Muscle layer of duodenum (tissue), 2 donors: ENCODE measurements around the gene TBC1D1.

ENCODE experiments used
- H3K27ac ChIP-seq: one replicate; pipeline ENCODE4 v1.7.0; 2013; ENCODE audit warnings: mild to moderate bottlenecking, low read length
- H3K27me3 ChIP-seq: one replicate; pipeline ENCODE4 v1.7.0; 2013; ENCODE audit warnings: low read depth, mild to moderate bottlenecking, control low read depth, low read length
- H3K36me3 ChIP-seq, 2 donors: one replicate each; pipeline ENCODE4 v1.7.0; 2013; ENCODE audit warnings: low read length in 2 of 2, control low read depth in 1 of 2, mild to moderate bottlenecking in 1 of 2; ENCODE audit not compliant: insufficient read depth in 2 of 2, control insufficient read depth in 1 of 2
- H3K4me1 ChIP-seq, 2 donors: one replicate each; pipeline ENCODE4 v1.7.0; 2013; ENCODE audit warnings: low read length in 2 of 2, mild to moderate bottlenecking in 2 of 2, control low read depth in 1 of 2, moderate library complexity in 1 of 2; ENCODE audit not compliant: insufficient read depth in 2 of 2, control insufficient read depth in 1 of 2
- H3K4me3 ChIP-seq, 2 donors: one replicate each; pipeline ENCODE4 v1.7.0; 2013; ENCODE audit warnings: low read length in 2 of 2, low read depth in 1 of 2, mild to moderate bottlenecking in 1 of 2
- H3K9me3 ChIP-seq, 2 donors: one replicate each; pipeline ENCODE4 v1.7.0; 2013; ENCODE audit warnings: low read length in 2 of 2, control low read depth in 1 of 2, mild to moderate bottlenecking in 1 of 2; ENCODE audit not compliant: control insufficient read depth in 1 of 2
- donor health status: healthy.

Gene TBC1D1

DNA sequence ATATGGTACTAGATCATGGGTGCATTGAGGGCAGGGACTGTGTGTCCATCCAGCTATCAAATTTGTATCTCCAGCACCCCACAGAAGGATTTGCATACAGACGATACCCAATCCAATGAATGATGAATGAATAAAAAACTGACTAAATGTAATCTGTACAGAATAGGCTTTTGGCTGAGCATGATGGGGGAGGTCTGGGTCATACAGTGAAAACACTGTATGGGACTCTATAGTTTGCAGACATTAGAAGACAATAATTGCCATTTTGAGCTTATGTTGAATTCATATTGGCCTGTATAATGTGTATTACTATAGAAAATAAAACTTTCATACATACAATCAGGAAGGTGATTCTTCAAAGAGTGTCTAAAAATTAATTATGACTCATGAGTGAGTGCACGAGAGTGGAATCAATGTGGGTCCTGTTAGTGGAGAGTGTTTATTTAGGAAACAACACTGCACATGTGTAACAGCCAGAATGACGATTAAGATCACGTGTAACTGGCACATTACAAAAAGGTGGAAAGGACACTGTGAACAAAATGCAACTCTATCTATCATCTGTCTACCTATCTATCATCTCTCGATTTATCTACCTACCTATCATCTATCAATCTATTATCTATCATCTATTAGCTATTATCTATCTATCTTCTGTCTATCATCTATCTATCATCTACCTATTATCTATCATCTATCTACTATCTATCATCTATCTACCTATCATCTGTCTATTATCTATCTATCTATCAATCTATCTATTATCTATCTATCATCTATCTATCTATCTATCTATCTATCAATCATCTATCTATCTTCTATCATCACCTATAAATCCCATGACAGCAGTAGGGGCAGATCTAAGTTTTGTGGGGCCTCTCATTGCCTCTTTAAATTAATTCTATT lies 270.6 kb downstream of the TBC1D1 start:
- Histone ChIP-seq H3K4me1 (peaks cover 0 to 16% of the 10 kb centered on the region in 2 donors), H3K36me3 (peaks cover 0 to 3% of the 10 kb centered on the region in 2 donors)

DNA sequence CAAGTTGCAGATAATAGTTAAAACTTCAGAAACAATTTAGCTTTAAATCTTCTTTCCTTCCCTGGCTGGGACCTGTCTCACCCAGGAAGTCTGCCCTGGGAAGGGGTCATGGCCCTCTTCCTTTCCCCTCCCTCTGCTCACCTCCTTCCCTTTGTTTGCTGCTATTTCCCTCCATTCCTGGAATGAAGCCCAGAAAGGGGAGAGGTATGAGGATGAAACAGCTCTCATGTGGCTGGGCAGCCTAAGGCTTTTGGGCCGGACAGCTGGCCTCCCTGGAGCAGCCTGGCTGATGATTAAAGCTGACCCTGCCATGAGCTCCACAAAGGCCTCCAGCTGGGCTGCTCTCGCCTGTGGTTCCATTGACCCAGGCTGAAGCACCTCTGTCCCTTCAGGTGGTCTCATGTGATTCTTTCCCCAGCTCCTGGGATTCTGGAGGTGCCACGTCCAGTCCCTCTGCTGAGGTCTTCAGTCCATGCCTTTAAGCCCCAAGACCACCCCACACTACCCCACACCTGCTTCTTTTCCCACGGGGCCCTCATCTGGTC lies 271.4 kb downstream of the TBC1D1 start:
- H3K27me3 ChIP-seq, result no peaks in the 10 kb centered on the region
- H3K27ac ChIP-seq, result no peak overlapping the region
- H3K4me3 ChIP-seq, result no peak overlapping the region
- no peaks in the 10 kb centered on the region for H3K9me3 ChIP-seq
- peaks cover 0 to 16% of the 10 kb centered on the region in 2 donors for H3K4me1 ChIP-seq
- peaks cover 0 to 3% of the 10 kb centered on the region in 2 donors for H3K36me3 ChIP-seq

More for the DNA sequence above, 270.6 kb downstream of the TBC1D1 start:
- no peak overlapping the region for H3K4me3 ChIP-seq
- no peaks in the 10 kb centered on the region for H3K27me3 ChIP-seq
- no peak overlapping the region for H3K27ac ChIP-seq
- no peaks in the 10 kb centered on the region for H3K9me3 ChIP-seq

DNA sequence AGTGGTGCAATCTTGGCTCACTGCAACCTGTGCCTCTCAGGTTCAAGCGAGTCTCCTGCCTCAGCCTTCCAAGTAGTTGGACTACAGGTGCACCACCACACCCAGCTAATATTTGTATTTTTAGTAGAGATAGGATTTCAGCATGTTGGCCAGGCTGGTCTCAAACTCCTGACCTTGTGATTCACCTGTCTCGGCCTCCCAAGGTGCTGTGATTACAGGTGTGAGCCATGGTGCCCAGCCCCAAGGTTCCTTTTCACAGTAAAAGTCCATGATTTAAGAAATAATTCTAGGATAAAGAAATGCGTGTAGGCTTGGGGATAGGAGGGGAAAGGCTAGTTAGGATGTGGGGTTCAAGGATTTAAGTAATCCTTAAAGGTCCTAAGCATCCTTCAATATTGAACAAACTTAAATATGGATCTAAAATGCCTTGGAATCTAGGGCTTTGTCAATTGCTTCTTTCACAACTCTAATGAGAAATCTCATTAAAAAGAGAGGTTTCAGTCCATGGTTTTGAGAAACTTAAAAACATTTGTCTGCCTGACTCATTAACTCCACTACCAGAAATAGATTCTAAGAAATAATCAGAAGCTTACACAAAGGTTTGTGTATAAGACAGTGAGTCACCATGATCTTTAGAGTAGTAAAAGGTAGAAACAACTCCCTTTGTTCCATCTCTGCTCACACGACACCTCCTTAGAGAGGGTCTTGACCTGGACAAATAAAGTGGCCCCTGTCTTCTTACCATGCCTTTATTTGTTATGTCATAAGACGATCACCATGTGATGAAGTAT lies 272.5 kb downstream of the TBC1D1 start:
- Histone ChIP-seq H3K27me3 (no peaks in the 10 kb centered on the region), H3K36me3 (peaks cover 0 to 3% of the 10 kb centered on the region in 2 donors), H3K4me1 (peaks cover 0 to 16% of the 10 kb centered on the region in 2 donors), H3K27ac (no peak overlapping the region), H3K4me3 (no peak overlapping the region), H3K9me3 (no peaks in the 10 kb centered on the region)

DNA sequence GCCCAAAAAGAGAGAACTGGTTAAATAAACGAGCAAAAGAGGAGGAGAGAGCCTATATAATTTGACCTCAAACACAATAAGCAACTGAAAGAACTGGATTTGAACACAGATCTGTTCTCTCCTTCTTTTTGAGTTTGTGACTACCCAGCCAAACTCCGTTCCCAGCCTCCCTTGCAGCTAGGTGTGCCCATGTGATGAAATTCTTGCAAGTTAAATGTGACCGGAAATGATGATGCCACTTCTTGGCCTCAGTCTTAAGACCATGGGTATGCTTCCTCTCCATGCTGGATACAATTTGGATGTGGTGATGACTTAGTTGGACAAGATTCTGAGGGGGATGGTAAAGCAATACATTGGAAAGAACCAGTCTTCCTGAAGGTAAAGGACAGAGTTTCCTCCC lies 273.5 kb downstream of the TBC1D1 start:
- Histone ChIP-seq H3K4me3 (no peak overlapping the region), H3K27ac (no peak overlapping the region), H3K36me3 (peaks cover 0 to 3% of the 10 kb centered on the region in 2 donors), H3K4me1 (peaks cover 0 to 16% of the 10 kb centered on the region in 2 donors), H3K27me3 (no peaks in the 10 kb centered on the region), H3K9me3 (no peaks in the 10 kb centered on the region)

DNA sequence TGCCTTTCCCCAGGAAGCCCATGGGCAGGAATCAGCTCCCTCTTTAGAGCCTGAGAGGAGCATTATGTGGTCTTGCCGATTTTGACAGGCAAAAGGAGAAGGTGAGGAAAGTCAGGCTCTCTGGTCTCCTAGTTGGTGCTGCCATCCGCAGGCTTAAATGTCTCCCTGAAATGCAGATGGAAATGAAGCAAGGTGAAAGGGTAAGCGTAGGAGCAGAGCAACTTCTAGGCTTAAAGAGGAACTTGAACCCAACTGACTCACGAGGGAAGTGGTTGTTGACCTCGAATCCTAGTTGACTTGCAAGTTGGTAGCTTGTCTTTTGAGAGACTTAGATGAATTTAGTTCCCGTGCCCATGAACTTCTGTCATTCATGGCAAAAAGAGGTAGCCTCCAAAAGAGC lies 275.2 kb downstream of the TBC1D1 start:
- Histone ChIP-seq H3K4me3 (no peak overlapping the region), H3K9me3 (no peaks in the 10 kb centered on the region), H3K36me3 (no peaks in the 10 kb centered on the region), H3K27ac (no peak overlapping the region), H3K27me3 (no peaks in the 10 kb centered on the region), H3K4me1 (peaks cover 0 to 11% of the 10 kb centered on the region in 2 donors)

DNA sequence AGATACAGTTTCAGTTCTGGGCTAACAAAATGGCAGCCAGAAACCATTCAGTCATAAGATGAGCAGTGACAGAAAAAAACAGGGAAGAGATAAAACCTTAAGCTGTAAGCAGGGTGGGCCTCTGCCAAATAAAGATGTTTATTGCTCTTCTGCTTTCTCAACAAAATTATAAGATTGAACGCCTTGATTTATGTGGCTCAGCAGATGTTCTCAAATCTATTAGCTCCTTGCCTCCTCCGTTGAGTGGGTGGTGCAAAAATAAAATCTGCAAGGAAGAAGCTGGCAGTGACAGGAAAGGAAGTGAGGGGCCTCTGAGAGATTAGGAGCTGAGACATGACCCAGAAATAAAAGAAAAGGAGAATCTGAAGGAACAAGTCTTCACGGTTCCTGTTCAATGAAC lies 275.9 kb downstream of the TBC1D1 start:
- no peaks in the 10 kb centered on the region for H3K36me3 ChIP-seq
- no peak overlapping the region for H3K4me3 ChIP-seq
- H3K4me1 ChIP-seq, result peaks cover 0 to 7% of the 10 kb centered on the region in 2 donors
- no peak overlapping the region for H3K27ac ChIP-seq
- no peaks in the 10 kb centered on the region for H3K9me3 ChIP-seq
- no peaks in the 10 kb centered on the region for H3K27me3 ChIP-seq

DNA sequence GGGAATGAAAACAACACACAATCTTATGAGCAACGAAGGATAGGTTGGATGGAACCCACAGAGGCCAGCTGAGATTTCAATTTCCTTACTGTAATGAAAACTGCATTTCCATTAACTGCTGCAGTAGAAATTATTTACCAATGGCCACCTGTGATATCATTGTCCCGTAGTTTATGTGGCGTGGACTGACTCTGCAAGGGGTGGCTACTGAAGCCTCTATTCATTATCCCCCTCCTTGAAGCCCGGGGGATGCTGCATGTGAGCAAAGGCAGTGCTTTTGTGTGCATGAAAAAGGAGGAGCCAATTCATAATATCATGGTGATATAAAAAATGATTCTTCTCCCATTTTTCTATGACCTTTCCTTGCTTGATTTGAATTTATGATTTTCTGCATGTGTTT lies 277.1 kb downstream of the TBC1D1 start:
- Histone ChIP-seq H3K4me1 (no peaks in the 10 kb centered on the region), H3K4me3 (no peak overlapping the region), H3K27ac (no peak overlapping the region), H3K9me3 (no peaks in the 10 kb centered on the region), H3K36me3 (no peaks in the 10 kb centered on the region), H3K27me3 (no peaks in the 10 kb centered on the region)

DNA sequence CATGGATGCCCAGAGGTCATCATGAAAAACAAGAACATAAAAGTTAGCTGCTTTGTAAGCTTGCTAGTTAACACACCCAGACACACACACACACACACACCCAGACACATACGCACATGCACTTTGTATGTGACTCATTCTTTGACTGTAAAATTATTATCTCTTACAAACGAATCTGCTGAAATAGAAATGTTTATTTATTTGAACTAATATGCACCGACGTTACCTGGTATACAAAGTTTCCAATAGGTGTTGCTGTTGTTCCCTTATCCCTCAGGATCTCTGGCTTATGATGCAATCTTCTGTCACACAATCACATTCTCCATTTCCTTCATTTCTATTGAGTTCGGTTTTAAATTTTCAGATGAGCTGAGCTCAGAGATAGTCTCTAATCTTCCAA lies 278.6 kb downstream of the TBC1D1 start:
- no peaks in the 10 kb centered on the region for H3K36me3 ChIP-seq
- H3K27ac ChIP-seq, result no peak overlapping the region
- no peaks in the 10 kb centered on the region for H3K9me3 ChIP-seq
- no peaks in the 10 kb centered on the region for H3K4me1 ChIP-seq
- H3K27me3 ChIP-seq, result no peaks in the 10 kb centered on the region
- no peak overlapping the region for H3K4me3 ChIP-seq

DNA sequence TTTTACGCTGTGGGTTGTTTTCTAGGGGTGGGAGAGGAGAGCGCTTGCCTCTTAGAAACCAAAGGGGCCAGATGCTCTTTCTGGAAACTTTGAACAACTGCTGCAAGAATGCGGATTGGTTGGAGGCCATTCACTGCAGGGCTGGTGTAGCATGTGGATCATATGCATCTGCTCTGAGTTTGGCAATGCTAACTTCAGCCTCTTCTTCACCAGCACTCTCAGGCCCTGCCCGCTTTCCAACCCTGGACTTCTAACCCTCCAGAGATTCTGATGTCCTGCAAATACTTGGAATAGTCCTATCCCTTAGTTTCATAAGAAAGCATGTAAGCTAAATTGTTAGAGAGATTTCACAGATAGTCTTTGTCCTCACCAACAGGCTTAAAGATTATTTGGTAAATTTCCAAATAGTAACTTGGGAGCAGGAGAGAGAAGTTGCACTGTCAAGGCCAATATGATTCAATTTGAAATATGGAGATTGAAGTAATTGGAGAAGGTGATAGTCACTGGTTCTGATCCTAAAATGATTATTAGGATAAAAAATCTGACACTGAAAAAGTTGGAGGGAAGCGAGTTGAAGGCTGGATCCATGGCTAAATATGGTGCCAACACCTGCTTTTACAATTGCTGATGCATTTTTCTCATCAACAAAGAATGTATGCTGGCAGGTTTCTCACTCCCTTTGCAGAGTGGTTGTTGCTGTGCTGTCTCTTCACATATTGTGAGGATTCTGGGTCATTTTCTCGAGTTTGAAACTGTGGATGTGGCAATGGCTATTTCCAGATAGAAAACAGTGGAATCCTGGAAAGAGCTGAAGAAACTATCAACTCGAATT lies 279.7 kb downstream of the TBC1D1 start:
- H3K4me1 ChIP-seq, result no peaks in the 10 kb centered on the region
- no peaks in the 10 kb centered on the region for H3K9me3 ChIP-seq
- H3K36me3 ChIP-seq, result no peaks in the 10 kb centered on the region
- H3K4me3 ChIP-seq, result no peak overlapping the region
- H3K27me3 ChIP-seq, result no peaks in the 10 kb centered on the region
- no peak overlapping the region for H3K27ac ChIP-seq

DNA sequence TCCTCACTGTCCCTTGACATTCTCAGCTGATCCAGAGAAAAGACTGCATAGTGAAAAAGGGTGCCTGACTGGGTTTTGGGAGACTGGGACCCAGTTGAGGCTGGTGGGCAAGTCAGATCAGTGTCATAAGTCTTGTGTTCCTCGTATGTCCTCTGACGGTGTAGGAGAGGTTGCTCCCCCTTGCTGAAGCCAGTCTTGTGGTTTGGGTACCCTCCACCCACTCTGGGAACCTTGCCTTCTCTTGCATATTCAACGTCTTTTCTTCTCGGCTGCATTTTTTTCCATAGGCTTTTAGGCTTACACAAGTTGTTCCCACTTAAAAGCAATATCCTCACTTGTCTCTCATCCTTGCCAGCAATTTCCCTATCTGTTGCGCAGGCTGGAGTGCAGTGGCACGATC lies 281.2 kb downstream of the TBC1D1 start:
- no peaks in the 10 kb centered on the region for H3K9me3 ChIP-seq
- H3K36me3 ChIP-seq, result no peaks in the 10 kb centered on the region
- no peaks in the 10 kb centered on the region for H3K4me1 ChIP-seq
- no peak overlapping the region for H3K27ac ChIP-seq
- no peaks in the 10 kb centered on the region for H3K27me3 ChIP-seq
- no peak overlapping the region for H3K4me3 ChIP-seq
